ENCODE results near the gene ITSN2.

The ITSN2 gene

DNA sequence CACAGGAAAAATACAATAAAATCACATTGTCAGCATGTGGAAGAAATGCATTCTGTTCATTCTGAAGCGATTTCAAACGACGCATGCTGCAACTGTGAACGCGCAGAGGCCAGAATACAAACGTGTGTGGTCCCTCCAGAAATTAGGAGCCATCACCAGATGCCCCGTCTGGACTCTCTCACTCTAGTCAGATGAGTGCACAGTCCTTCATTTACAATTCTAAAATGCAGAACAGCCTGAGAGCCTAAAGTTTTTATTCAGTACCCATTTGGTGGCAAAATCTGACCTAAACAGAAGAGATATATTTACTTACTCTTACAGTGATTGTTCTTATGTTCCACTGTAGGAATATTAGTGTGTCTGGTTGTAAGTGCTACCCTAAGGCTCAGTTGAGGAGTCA, 148.9 kb downstream of the ITSN2 start:
- TF ChIP-seq, protein P1, sequence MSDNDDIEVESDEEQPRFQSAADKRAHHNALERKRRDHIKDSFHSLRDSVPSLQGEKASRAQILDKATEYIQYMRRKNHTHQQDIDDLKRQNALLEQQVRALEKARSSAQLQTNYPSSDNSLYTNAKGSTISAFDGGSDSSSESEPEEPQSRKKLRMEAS (IDR thresholded peaks at IDR 0.05; ENCODE audit: low read depth, low read length) = no peak
- TF ChIP-seq MYC (IDR thresholded peaks at IDR 0.05; ENCODE audit: low read depth, low read length) (no peak), POLR2A (IDR thresholded peaks at IDR 0.05; ENCODE audit: extremely low read depth, insufficient read length) (no peak)
- TF ChIP-seq, protein P2, sequence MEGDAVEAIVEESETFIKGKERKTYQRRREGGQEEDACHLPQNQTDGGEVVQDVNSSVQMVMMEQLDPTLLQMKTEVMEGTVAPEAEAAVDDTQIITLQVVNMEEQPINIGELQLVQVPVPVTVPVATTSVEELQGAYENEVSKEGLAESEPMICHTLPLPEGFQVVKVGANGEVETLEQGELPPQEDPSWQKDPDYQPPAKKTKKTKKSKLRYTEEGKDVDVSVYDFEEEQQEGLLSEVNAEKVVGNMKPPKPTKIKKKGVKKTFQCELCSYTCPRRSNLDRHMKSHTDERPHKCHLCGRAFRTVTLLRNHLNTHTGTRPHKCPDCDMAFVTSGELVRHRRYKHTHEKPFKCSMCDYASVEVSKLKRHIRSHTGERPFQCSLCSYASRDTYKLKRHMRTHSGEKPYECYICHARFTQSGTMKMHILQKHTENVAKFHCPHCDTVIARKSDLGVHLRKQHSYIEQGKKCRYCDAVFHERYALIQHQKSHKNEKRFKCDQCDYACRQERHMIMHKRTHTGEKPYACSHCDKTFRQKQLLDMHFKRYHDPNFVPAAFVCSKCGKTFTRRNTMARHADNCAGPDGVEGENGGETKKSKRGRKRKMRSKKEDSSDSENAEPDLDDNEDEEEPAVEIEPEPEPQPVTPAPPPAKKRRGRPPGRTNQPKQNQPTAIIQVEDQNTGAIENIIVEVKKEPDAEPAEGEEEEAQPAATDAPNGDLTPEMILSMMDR (IDR thresholded peaks at IDR 0.05; ENCODE audit: low read depth, low read length) = no peak
- DNase-seq (ENCODE audit: low read depth) = no peak
- no peak overlapping the region for H3K4me3 ChIP-seq (ENCODE audit: low read depth, low read length)

DNA sequence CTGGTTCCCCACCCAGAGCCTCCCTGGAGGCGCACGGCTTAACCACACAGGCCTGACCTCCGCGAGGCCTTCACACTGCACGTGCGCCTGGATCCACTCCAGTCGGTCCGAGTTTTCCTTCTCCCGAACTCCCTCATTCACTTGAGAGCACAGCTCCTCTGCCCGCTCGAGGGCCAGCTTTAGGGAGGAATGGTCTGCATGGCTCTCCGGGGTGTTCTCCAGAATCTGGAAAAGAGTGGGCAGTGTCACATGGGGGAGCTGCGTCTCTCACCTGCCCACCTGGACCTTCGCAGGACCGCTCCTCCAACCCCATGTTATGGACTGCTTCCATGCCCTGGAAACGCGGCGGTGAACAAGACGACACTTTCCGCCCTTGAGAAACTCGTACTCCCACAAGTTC, 149.6 kb downstream of the ITSN2 start:
- TF ChIP-seq, protein P2 (IDR thresholded peaks at IDR 0.05; ENCODE audit: low read depth, low read length) = no peak
- TF ChIP-seq MYC (IDR thresholded peaks at IDR 0.05; ENCODE audit: low read depth, low read length) (no peak), POLR2A (IDR thresholded peaks at IDR 0.05; ENCODE audit: extremely low read depth, insufficient read length) (no peak)
- TF ChIP-seq, protein P1 (IDR thresholded peaks at IDR 0.05; ENCODE audit: low read depth, low read length) = no peak
- no peak for DNase-seq (ENCODE audit: low read depth)
- no peak overlapping the region for H3K4me3 ChIP-seq (ENCODE audit: low read depth, low read length)

DNA sequence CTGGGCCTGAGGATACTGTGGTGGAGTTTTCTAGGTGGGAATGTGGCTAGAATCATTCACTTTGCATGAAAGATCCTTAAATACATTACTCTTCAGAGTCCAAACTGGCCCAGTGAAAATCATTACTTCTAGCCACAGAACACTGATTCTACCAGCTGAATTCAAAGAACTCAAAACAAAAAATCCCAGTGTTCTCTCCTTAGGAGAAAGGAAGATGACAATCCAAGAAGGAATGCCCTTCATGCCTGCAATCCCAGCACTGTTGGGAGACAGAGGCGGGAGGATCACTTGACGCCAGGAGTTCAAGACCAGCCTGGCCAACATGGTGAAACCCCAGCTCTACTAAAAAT, 150.3 kb downstream of the ITSN2 start:
- DNase-seq (ENCODE audit: low read depth) = no peak
- no peak overlapping the region for H3K4me3 ChIP-seq (ENCODE audit: low read depth, low read length)
- TF ChIP-seq, protein P2 (IDR thresholded peaks at IDR 0.05; ENCODE audit: low read depth, low read length) = no peak
- TF ChIP-seq, protein P1 (IDR thresholded peaks at IDR 0.05; ENCODE audit: low read depth, low read length) = no peak
- no peak for TF ChIP-seq POLR2A (IDR thresholded peaks at IDR 0.05; ENCODE audit: extremely low read depth, insufficient read length)
- TF ChIP-seq MYC (IDR thresholded peaks at IDR 0.05; ENCODE audit: low read depth, low read length) = no peak

DNA sequence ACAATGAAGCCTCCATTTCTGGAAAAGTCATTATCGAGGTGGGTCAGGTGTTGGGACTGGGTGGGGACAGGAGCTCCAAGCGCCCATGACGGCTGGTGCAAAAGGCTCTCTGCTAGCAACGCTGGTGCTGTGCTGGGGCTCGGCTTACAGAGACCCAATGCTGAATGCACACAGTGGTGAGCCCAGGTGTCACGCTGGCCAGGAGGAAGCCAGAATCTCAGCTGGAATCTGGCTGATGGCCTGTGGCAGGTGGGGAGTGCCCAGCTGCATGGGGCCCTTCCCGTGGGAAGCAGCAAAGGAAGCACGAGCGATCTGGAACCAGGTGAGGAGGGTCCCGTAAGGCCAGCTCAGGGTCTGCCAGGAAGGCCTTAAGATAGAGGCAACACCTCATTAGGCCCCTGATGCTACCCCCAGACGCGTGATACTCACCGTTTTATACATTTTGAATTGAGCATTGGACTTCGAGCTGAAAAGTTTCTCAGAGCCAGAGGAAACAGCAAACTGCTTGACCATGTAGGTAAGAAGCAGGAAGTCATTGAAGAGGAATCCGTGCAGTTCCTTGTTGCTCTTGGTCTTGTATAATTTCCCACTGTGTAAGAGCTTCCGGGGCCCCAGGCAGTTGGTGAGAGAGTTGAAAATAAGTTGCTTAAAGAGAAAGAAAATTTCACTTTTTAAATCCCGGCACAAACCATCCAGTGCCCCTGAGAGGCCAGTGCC, 150.8 kb downstream of the ITSN2 start:
- peak; percentile 14 for DNase-seq (ENCODE audit: low read depth)
- TF ChIP-seq MYC (IDR thresholded peaks at IDR 0.05; ENCODE audit: low read depth, low read length) (no peak), POLR2A (IDR thresholded peaks at IDR 0.05; ENCODE audit: extremely low read depth, insufficient read length) (no peak)
- TF ChIP-seq, protein P2 (IDR thresholded peaks at IDR 0.05; ENCODE audit: low read depth, low read length) = no peak
- TF ChIP-seq, protein P1 (IDR thresholded peaks at IDR 0.05; ENCODE audit: low read depth, low read length) = no peak
- no peak overlapping the region for H3K4me3 ChIP-seq (ENCODE audit: low read depth, low read length)

DNA sequence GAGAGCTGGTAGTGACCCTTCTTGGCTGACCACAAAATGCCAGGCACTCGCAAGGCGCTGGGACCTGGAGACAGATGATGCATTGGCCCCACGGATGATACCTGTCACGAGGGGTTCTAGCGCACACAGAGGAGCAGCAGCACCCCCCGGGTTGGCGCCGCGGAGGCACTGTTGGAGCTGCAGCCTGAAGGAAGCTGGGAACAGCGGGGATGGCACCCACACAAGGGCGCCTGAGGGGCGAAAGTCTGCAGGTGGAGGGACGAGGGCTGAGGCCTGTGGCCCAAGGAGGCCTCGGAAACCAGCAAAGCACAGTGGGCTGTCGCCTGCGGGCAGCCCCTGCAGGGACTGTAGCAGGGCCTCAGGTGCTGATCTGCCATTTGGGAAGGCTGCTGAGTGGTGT, 151.8 kb downstream of the ITSN2 start:
- TF ChIP-seq, protein P1 (IDR thresholded peaks at IDR 0.05; ENCODE audit: low read depth, low read length) = no peak
- TF ChIP-seq POLR2A (IDR thresholded peaks at IDR 0.05; ENCODE audit: extremely low read depth, insufficient read length) = no peak
- TF ChIP-seq, protein P2 (IDR thresholded peaks at IDR 0.05; ENCODE audit: low read depth, low read length) = no peak
- TF ChIP-seq MYC (IDR thresholded peaks at IDR 0.05; ENCODE audit: low read depth, low read length) = no peak
- no peak overlapping the region for H3K4me3 ChIP-seq (ENCODE audit: low read depth, low read length)
- DNase-seq (ENCODE audit: low read depth) = no peak

All from NB4 (cell line).